GM12891 (cell line): ENCODE data around the gene CLEC2B.
"Not testable (repeated sequence)": the region's sequence is repeated elsewhere in the genome, so short reads cannot be mapped to it uniquely, and the experiment has no call there.

Experiments used
- DNase-seq: peaks from one replicate; pipeline ENCODE4 v3.0.0; 2011; ENCODE audit warnings: low spot score; ENCODE audit not compliant: insufficient read length
- FAIRE-seq: peaks from 2 replicates; lab custom pipeline; 2011; peaks lifted over from hg19 to GRCh38; lab: Jason Lieb, UNC
- PAX5 ChIP-seq: IDR thresholded peaks from 2 replicates; pipeline ENCODE4 v1.6.1; 2011; ENCODE audit warnings: low read length, moderate library complexity, mild to moderate bottlenecking; ENCODE audit not compliant: insufficient read depth, severe bottlenecking
- POLR2A ChIP-seq: IDR thresholded peaks from 2 replicates; pipeline ENCODE4 v1.6.1; 2011; ENCODE audit warnings: low read depth, low read length, control low read depth
- POLR2AphosphoS5 ChIP-seq: IDR thresholded peaks from 2 replicates; pipeline ENCODE4 v1.6.1; 2011; ENCODE audit warnings: low read depth, low read length, control low read depth
- POU2F2 ChIP-seq: IDR thresholded peaks from 2 replicates; pipeline ENCODE4 v1.6.1; 2011; ENCODE audit warnings: low read depth, mild to moderate bottlenecking, control low read depth, low read length, moderate library complexity
- SPI1 ChIP-seq: IDR thresholded peaks from 2 replicates; pipeline ENCODE4 v1.6.1; 2011; ENCODE audit warnings: low read depth, low read length, control low read depth
- TAF1 ChIP-seq: IDR thresholded peaks from 2 replicates; pipeline ENCODE4 v1.6.1; 2011; ENCODE audit warnings: low read depth, low read length, control low read depth

The CLEC2B gene

GRCh38 chr12:9899209-9899608 lies 30.1 kb upstream of the CLEC2B start:
- TF ChIP-seq PAX5 (no peak), POU2F2 (no peak), SPI1 (no peak), POLR2AphosphoS5 (no peak), TAF1 (no peak), POLR2A (no peak)
- DNase-seq (no peak), FAIRE-seq (no peak)

- TF ChIP-seq POLR2A (no peak), TAF1 (no peak), POLR2AphosphoS5 (no peak)
- FAIRE-seq (no peak), DNase-seq (no peak)
These were observed 28.4 kb upstream of the CLEC2B start for GRCh38 chr12:9897535-9897934.

GRCh38 chr12:9895215-9895971 lies 26.2 kb upstream of the CLEC2B start:
- DNase-seq (no peak), FAIRE-seq (no peak)
- TF ChIP-seq PAX5 = no peak

- no peak for TF ChIP-seq POLR2A
- no peak for TF ChIP-seq TAF1
- TF ChIP-seq POLR2AphosphoS5 = no peak
- TF ChIP-seq PAX5 = no peak
- TF ChIP-seq POU2F2 = no peak
- TF ChIP-seq SPI1 = no peak
- FAIRE-seq (no peak), DNase-seq (no peak)
These were observed 19.6 kb upstream of the CLEC2B start for GRCh38 chr12:9888665-9889273.

GRCh38 chr12:9883175-9883574 lies 14.0 kb upstream of the CLEC2B start:
- TF ChIP-seq POLR2AphosphoS5 (no peak), TAF1 (no peak), SPI1 (no peak), POLR2A (no peak), PAX5 (no peak), POU2F2 (no peak)
- DNase-seq = no peak
- FAIRE-seq = no peak

GRCh38 chr12:9881988-9882387 lies 12.8 kb upstream of the CLEC2B start:
- TF ChIP-seq SPI1 = no peak
- TF ChIP-seq PAX5 = no peak
- TF ChIP-seq POLR2A = no peak
- no peak for TF ChIP-seq POU2F2
- no peak for TF ChIP-seq POLR2AphosphoS5
- TF ChIP-seq TAF1 = no peak
- DNase-seq (no peak), FAIRE-seq (no peak)

- TF ChIP-seq POLR2AphosphoS5 (no peak), SPI1 (no peak), PAX5 (no peak), TAF1 (no peak), POLR2A (no peak), POU2F2 (no peak)
- DNase-seq (no peak), FAIRE-seq (no peak)
These were observed 12.1 kb upstream of the CLEC2B start, which contains the start of gene KLRF2 for GRCh38 chr12:9881246-9881645. TSS of gene KLRF2 (plus strand) at chr12:9881489. CDS start at chr12:9881596, 107 bp downstream.

GRCh38 chr12:9880532-9881078 lies 11.5 kb upstream of the CLEC2B start:
- FAIRE-seq (no peak), DNase-seq (no peak)

GRCh38 chr12:9876120-9876519 lies 7.0 kb upstream of the CLEC2B start:
- not testable (repeated sequence) for DNase-seq, FAIRE-seq

More at GRCh38 chr12:9880532-9881078, 11.5 kb upstream of the CLEC2B start:
- no peak for TF ChIP-seq PAX5
- TF ChIP-seq POLR2AphosphoS5 = no peak
- no peak for TF ChIP-seq POLR2A
- TF ChIP-seq SPI1 = no peak
- no peak for TF ChIP-seq TAF1
- no peak for TF ChIP-seq POU2F2

GRCh38 chr12:9872742-9873141 lies 3.6 kb upstream of the CLEC2B start:
- DNase-seq (no peak), FAIRE-seq (no peak)
- TF ChIP-seq PAX5 = no peak
- TF ChIP-seq POLR2A = no peak
- no peak for TF ChIP-seq TAF1
- TF ChIP-seq POU2F2 = no peak
- TF ChIP-seq POLR2AphosphoS5 = no peak
- no peak for TF ChIP-seq SPI1

GRCh38 chr12:9872162-9872561 lies 3.0 kb upstream of the CLEC2B start:
- TF ChIP-seq POLR2A = no peak
- no peak for TF ChIP-seq PAX5
- TF ChIP-seq TAF1 = no peak
- FAIRE-seq = no peak

More at GRCh38 chr12:9872162-9872561, 3.0 kb upstream of the CLEC2B start:
- DNase-seq = no peak
